B cell (primary cell): Measurements from ENCODE around the gene KRT77. TPM values are rescaled to one million over a fixed set of nuclear protein-coding genes. Genes with fewer than 3 reads are reported as not detected.

ENCODE experiments used
- ATAC-seq: fragments of 200-7000 bp; cut with Tn5 transposase; one replicate; pipeline ENCODE4 v1.10.0; 2021; ENCODE audit warnings: low read depth, mild to moderate bottlenecking, moderate number of reproducible peaks, moderate library complexity
- CTCF ChIA-PET: fragments of 350-600 bp; sonication (Branson Sonifier 250); formaldehyde crosslinking; loops from one replicate; lab custom pipeline; 2021; ENCODE audit warnings: antibody characterized with exemption, inconsistent platforms; lab: Charles Lee
- POLR2A ChIA-PET: fragments of 350-600 bp; sonication (Branson Sonifier 250); formaldehyde crosslinking; loops from one replicate; lab custom pipeline; 2021; ENCODE audit warnings: antibody characterized with exemption; lab: Charles Lee
- DNase-seq: peaks from one replicate; pipeline ENCODE4 v3.0.0; 2013
- H2AFZ ChIP-seq: 2 replicates; pipeline ENCODE4 v1.6.1; 2012; ENCODE audit warnings: mild to moderate bottlenecking, low read depth, low read length; ENCODE audit not compliant: insufficient read depth, poor library complexity, severe bottlenecking
- H3K27ac ChIP-seq, 2 donors: 1 replicate in 1 of 2; 2 replicates in 1 of 2; pipeline ENCODE4 v1.5.1; 2012 to 2013; ENCODE audit warnings: low read length in 2 of 2, mild to moderate bottlenecking in 2 of 2, moderate library complexity in 1 of 2
- H3K27me3 ChIP-seq, 4 experiments: fragments of 200-600 bp in 1 of 4; sonication (generic) in 1 of 4; replicated peaks in 1 of 4; 1 replicate in 2 of 4; 2 replicates in 2 of 4; pipeline versions ENCODE4 v1.6.1 to v1.7.0; 2013 to 2016; ENCODE audit warnings: low read length in 3 of 4, mild to moderate bottlenecking in 2 of 4, mixed read lengths in 1 of 4, moderate library complexity in 1 of 4; ENCODE audit not compliant: insufficient read depth in 4 of 4, control insufficient read depth in 3 of 4; ENCODE audit errors: control extremely low read depth in 1 of 4
- H3K36me3 ChIP-seq, 2 experiments: replicated peaks in 1 of 2; 1 replicate in 1 of 2; 2 replicates in 1 of 2; pipeline versions ENCODE4 v1.6.1 to v1.7.1; 2013; ENCODE audit warnings: low read length in 1 of 2; ENCODE audit not compliant: insufficient read depth in 2 of 2, control insufficient read depth in 1 of 2; ENCODE audit errors: control extremely low read depth in 1 of 2, extremely low read depth in 1 of 2
- H3K4me1 ChIP-seq, 2 donors: fragments of 200-600 bp in 1 of 2; sonication (generic) in 1 of 2; 1 replicate in 1 of 2; 2 replicates in 1 of 2; pipeline versions ENCODE4 v1.5.1 to v1.6.1; 2013 to 2017; ENCODE audit warnings: low read length in 2 of 2; ENCODE audit not compliant: control insufficient read depth in 2 of 2, insufficient read depth in 2 of 2
- H3K4me2 ChIP-seq: replicated peaks from 2 replicates; pipeline ENCODE3; 2012; ENCODE audit warnings: mild to moderate bottlenecking, low read depth, low read length; ENCODE audit not compliant: poor library complexity, severe bottlenecking
- H3K4me3 ChIP-seq, 5 experiments: fragments of 200-600 bp in 1 of 5; sonication (generic) in 1 of 5; 1 replicate in 3 of 5; 2 replicates in 2 of 5; pipeline versions ENCODE4 v1.5.1 to v1.7.0; 2011 to 2016; ENCODE audit warnings: low read length in 4 of 5, mild to moderate bottlenecking in 4 of 5, low read depth in 2 of 5, control low read depth in 1 of 5, moderate library complexity in 1 of 5; ENCODE audit not compliant: insufficient read depth in 1 of 5; ENCODE audit errors: control extremely low read depth in 1 of 5, extremely low read depth in 1 of 5
- H3K79me2 ChIP-seq: fragments of 200-600 bp; sonication (generic); one replicate; pipeline ENCODE4 v1.6.0; 2016; ENCODE audit warnings: low read length; ENCODE audit not compliant: control insufficient read depth, insufficient read depth
- H3K9ac ChIP-seq: fragments of 200-600 bp; sonication (generic); 2 replicates; pipeline ENCODE4 v1.6.1; 2017; ENCODE audit warnings: mild to moderate bottlenecking, low read length, moderate library complexity
- H3K9me3 ChIP-seq, 3 donors: one replicate each; pipeline versions ENCODE4 v1.6.1 to v1.7.1; 2013; ENCODE audit warnings: low read length in 2 of 3; ENCODE audit not compliant: control insufficient read depth in 2 of 3, insufficient read depth in 1 of 3; ENCODE audit errors: control extremely low read depth in 1 of 3
- H4K20me1 ChIP-seq: 2 replicates; pipeline ENCODE4 v1.6.0; 2012; ENCODE audit warnings: mild to moderate bottlenecking, low read length; ENCODE audit not compliant: insufficient read depth, control insufficient read depth, poor library complexity, severe bottlenecking
- H3K27ac Mint-ChIP-seq: one replicate; pipeline ENCODE4 v1.8.0; 2021; ENCODE audit warnings: mixed read lengths
- H3K27me3 Mint-ChIP-seq: one replicate; pipeline ENCODE4 v1.8.0; 2021; ENCODE audit warnings: mixed read lengths
- H3K4me1 Mint-ChIP-seq: one replicate; pipeline ENCODE4 v1.8.0; 2021; ENCODE audit warnings: mixed read lengths
- H3K4me3 Mint-ChIP-seq: one replicate; pipeline ENCODE4 v1.8.0; 2021; ENCODE audit warnings: mixed read lengths
- H3K9me3 Mint-ChIP-seq: one replicate; pipeline ENCODE4 v1.8.0; 2022; ENCODE audit warnings: mixed read lengths; ENCODE audit not compliant: insufficient read depth
- EZH2 ChIP-seq: IDR thresholded peaks from 2 replicates; pipeline ENCODE4 v1.6.1; 2012; ENCODE audit warnings: borderline replicate concordance, low read depth, mild to moderate bottlenecking, moderate library complexity, low read length; ENCODE audit not compliant: insufficient read depth, poor library complexity, severe bottlenecking
- WGBS: methylation state at CpG from one replicate; pipeline ENCODE4 v1.1.5; 2013; ENCODE audit warnings: missing lambda C conversion rate; ENCODE audit not compliant: insufficient coverage; 5-methylcytosine and 5-hydroxymethylcytosine counted together
- intact Hi-C: fragments of 100-400 bp; cut with micrococcal nuclease; formaldehyde crosslinking; loops from one replicate; pipeline ENCODE4 v1.10.0; 2022
- polyA plus RNA-seq: library from polyadenylated mRNA; depleted of rRNA; stranded (reverse); fragments of >200 nt; gene quantifications from 2 replicates; pipeline ENCODE4 v1.2.3, GENCODE V29; 2012
- total RNA-seq, 2 donors: library from RNA; stranded (reverse); fragments of 120-200 nt in 1 of 2; gene quantifications; 1 replicate in 1 of 2; 2 replicates in 1 of 2; pipeline versions ENCODE4 v1.2.3 to v1.2.4, GENCODE V29; 2013 to 2022
- TF ChIP-seq, protein P1 (sequence below): fragments of 200-600 bp; IDR thresholded peaks from one replicate; pipeline ENCODE4 v1.8.0; 2022; ENCODE audit warnings: antibody characterized with exemption, mild to moderate bottlenecking

Gene KRT77
- total and polyA plus RNA-seq, 2 donors (not counting 1 experiment from before 2014, with no cell fraction given) = not detected

DNA sequence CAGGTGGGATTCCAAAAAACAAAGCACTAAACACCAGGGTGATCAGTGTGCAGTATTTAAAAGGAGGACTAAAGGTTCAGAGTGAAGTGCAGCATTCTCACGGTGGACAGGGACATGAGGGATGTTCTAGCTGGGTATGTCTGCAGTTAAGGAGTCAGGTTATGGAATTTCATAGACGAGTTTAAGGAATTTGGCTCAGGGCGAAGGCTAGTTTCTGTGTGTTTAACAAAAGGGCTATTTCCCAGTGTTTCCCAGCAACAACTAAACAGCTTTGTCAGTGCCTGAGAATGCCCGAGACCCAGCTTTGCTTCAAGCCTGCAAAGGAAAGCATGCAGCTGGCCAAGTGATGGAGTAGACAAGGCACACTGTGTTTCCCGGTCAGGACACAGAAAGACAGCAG, 30.1 kb downstream of the KRT77 start:
- Histone ChIP-seq H2AFZ (no peak overlapping the region), H3K9me3 (no peaks in the 10 kb centered on the region), H3K79me2 (no peaks in the 10 kb centered on the region), H3K4me3 (no peak overlapping the region), H3K4me2 (no peak overlapping the region), H3K4me1 (no peaks in the 10 kb centered on the region), H3K9ac (no peak overlapping the region), H3K27ac (no peak overlapping the region), H3K36me3 (no peaks in the 10 kb centered on the region), H3K27me3 (no peaks in the 10 kb centered on the region), H4K20me1 (no peaks in the 10 kb centered on the region)
- no peak for TF ChIP-seq EZH2
- TF ChIP-seq, protein P1, sequence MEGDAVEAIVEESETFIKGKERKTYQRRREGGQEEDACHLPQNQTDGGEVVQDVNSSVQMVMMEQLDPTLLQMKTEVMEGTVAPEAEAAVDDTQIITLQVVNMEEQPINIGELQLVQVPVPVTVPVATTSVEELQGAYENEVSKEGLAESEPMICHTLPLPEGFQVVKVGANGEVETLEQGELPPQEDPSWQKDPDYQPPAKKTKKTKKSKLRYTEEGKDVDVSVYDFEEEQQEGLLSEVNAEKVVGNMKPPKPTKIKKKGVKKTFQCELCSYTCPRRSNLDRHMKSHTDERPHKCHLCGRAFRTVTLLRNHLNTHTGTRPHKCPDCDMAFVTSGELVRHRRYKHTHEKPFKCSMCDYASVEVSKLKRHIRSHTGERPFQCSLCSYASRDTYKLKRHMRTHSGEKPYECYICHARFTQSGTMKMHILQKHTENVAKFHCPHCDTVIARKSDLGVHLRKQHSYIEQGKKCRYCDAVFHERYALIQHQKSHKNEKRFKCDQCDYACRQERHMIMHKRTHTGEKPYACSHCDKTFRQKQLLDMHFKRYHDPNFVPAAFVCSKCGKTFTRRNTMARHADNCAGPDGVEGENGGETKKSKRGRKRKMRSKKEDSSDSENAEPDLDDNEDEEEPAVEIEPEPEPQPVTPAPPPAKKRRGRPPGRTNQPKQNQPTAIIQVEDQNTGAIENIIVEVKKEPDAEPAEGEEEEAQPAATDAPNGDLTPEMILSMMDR = no peak
- ATAC-seq (no peak), DNase-seq (no peak)
- Mint-ChIP-seq H3K27me3 (peaks cover 19% of the 10 kb centered on the region), H3K4me1 (no peaks in the 10 kb centered on the region), H3K4me3 (no peak overlapping the region), H3K27ac (no peak overlapping the region), H3K9me3 (no peaks in the 10 kb centered on the region)
- intact Hi-C loops = no loop called here
- ChIA-PET POLR2A (no interaction called here), CTCF (no interaction called here)
- WGBS = 82% methylated on average over 5 of the region's 5 CpGs

DNA sequence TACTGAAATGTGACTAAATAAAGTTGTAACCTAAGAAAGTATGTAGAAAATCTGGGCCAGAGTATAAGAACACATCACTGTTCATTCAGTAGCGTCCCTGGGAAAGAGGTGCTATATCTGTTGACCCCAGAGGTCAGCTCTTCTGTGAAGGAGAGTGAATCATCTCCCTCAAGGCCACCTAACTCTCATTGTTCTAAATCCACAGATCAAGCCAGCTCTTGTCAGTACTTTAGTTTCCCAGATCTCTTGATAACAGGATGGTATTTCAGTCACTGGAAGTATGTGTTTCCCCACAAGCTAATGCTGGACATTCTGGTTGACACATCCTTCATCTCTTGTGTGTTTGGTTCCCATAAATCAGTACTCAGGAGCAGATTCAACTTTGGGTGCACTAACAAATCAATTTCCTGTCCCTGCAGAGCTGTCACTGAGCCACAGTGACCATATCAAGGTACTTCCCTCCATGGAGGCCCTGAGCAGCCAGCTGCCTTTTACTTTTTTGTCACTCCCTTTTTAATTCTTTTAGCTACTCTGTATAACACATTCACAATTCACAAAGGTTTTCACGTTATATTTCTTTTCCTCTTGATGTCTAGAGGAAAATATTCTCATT, 30.9 kb downstream of the KRT77 start:
- no peaks in the 10 kb centered on the region for H4K20me1 ChIP-seq
- no peaks in the 10 kb centered on the region for H3K4me1 ChIP-seq
- ChIA-PET CTCF (no interaction called here), POLR2A (no interaction called here)
- no peak for DNase-seq
- no peaks in the 10 kb centered on the region for H3K79me2 ChIP-seq
- ATAC-seq = no peak
- no peaks in the 10 kb centered on the region for H3K4me1 Mint-ChIP-seq
- no peak overlapping the region for H3K4me2 ChIP-seq
- H2AFZ ChIP-seq = no peak overlapping the region
- H3K27me3 Mint-ChIP-seq = peaks cover 15% of the 10 kb centered on the region
- H3K27ac Mint-ChIP-seq = no peak overlapping the region
- H3K27me3 ChIP-seq = no peaks in the 10 kb centered on the region
- TF ChIP-seq EZH2 = no peak
- TF ChIP-seq, protein P1 = no peak
- WGBS = no CpG with 5 or more reads among the region's 2 CpGs
- H3K9ac ChIP-seq = no peak overlapping the region
- H3K9me3 ChIP-seq = no peaks in the 10 kb centered on the region
- H3K4me3 ChIP-seq = no peak overlapping the region
- H3K4me3 Mint-ChIP-seq = no peak overlapping the region
- H3K27ac ChIP-seq = no peak overlapping the region
- no peaks in the 10 kb centered on the region for H3K36me3 ChIP-seq
- no peaks in the 10 kb centered on the region for H3K9me3 Mint-ChIP-seq
- intact Hi-C loops = no loop called here
